ENCODE results near the gene TP53INP2.

The TP53INP2 gene

GRCh38 chr20:34703424-34704176 is 544 bp upstream of the TP53INP2 start (continued):
- TF ChIP-seq ZNF664 (tag by site-specific recombination; IDR thresholded peaks at IDR 0.05) (0 out of 2 replicates have a peak, but pooled peaks have one; percentile 13), KLF16 (tag by site-specific recombination; IDR thresholded peaks at IDR 0.05) (no peak), PRDM10 (tag by site-specific recombination; IDR thresholded peaks at IDR 0.05) (peak; percentile 66), KLF8 (tag by site-specific recombination; IDR thresholded peaks at IDR 0.05) (peak; percentile 56; the same call in 1 of the 2 replicates), SALL2 (tag by site-specific recombination; IDR thresholded peaks at IDR 0.05; ENCODE audit: borderline replicate concordance) (no peak), ZNF398 (tag by site-specific recombination; IDR thresholded peaks at IDR 0.05) (peak; percentile 70), ATF2 (tag by site-specific recombination; IDR thresholded peaks at IDR 0.05; ENCODE audit: low read depth) (peak; percentile 3; the same call in 1 of the 2 replicates), ZBTB21 (tag by site-specific recombination; IDR thresholded peaks at IDR 0.05) (0 out of 2 replicates have a peak, but pooled peaks have one; percentile 4), OSR2 (tag by site-specific recombination; IDR thresholded peaks at IDR 0.05) (peak; percentile 65), ZNF76 (tag by site-specific recombination; IDR thresholded peaks at IDR 0.05; ENCODE audit: borderline replicate concordance, low read depth) (peak; percentile 51; the same call in 1 of the 2 replicates), HOXD13 (CRISPR knock-in tag; IDR thresholded peaks at IDR 0.05; ENCODE audit: borderline replicate concordance) (no peak), KLF7 (tag by site-specific recombination; IDR thresholded peaks at IDR 0.05; ENCODE audit: borderline replicate concordance) (no peak), TCF7L2 (IDR thresholded peaks at IDR 0.05; ENCODE audit: borderline replicate concordance, low read depth, low read length) (no peak), ZNF362 (tag by site-specific recombination; IDR thresholded peaks at IDR 0.05) (no peak), ZNF529 (tag by site-specific recombination; IDR thresholded peaks at IDR 0.05; ENCODE audit: insufficient replicate concordance) (no peak), ZNF366 (tag by site-specific recombination; conservative IDR thresholded peaks at IDR 0.05) (peak; percentile 79), TRIM28 (IDR thresholded peaks at IDR 0.05; ENCODE audit: borderline replicate concordance, low read length) (no peak), ZBTB7A (tag by site-specific recombination; IDR thresholded peaks at IDR 0.05; ENCODE audit: low read depth) (no peak), ZNF24 (tag by site-specific recombination; IDR thresholded peaks at IDR 0.05) (0 out of 2 replicates have a peak, but pooled peaks have one; percentile 21), WT1 (tag by site-specific recombination; IDR thresholded peaks at IDR 0.05) (peak; percentile 57; the same call in 1 of the 2 replicates), KLF17 (tag by site-specific recombination; IDR thresholded peaks at IDR 0.05) (0 out of 2 replicates have a peak, but pooled peaks have one; percentile 47), GLI4 (tag by site-specific recombination; IDR thresholded peaks at IDR 0.05) (no peak), CTCF (tag by site-specific recombination; IDR thresholded peaks at IDR 0.05) (peak; percentile 48; the same call in 1 of the 2 replicates), ZNF37A (tag by site-specific recombination; IDR thresholded peaks at IDR 0.05) (no peak), ZSCAN23 (tag by site-specific recombination; IDR thresholded peaks at IDR 0.05) (0 out of 2 replicates have a peak, but pooled peaks have one; percentile 46), ZNF416 (tag by site-specific recombination; IDR thresholded peaks at IDR 0.05) (no peak), ZNF624 (tag by site-specific recombination; IDR thresholded peaks at IDR 0.05) (no peak)

Data from HEK293 (cell line).